HPDE6-E6E7 (cell line): ENCODE results near the gene PNPLA3.

Experiments
- DNase-seq: peaks from one replicate; pipeline ENCODE4 v3.0.0; 2011; ENCODE audit warnings: missing footprints; ENCODE audit errors: extremely low spot score

The PNPLA3 gene

DNA sequence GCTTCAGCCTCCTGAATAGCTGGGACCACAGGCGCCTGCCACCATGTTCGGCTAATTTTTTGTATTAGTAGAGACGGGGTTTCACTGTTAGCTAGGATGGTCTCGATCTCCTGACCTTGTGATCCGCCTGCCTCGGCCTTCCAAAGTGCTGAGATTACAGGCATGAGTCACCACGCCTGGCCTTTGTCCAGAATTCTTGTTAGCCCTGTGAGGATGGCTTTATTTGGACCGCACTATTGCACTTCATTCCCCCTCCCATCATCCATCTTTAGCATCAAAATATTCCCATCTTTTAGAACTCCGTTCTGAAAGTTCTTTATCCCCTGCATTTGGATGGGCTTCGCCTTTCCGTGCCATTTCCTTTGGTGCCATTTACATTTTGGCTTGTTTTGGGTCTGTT, 34.3 kb downstream of the PNPLA3 start:
- DNase-seq, result no peak

DNA sequence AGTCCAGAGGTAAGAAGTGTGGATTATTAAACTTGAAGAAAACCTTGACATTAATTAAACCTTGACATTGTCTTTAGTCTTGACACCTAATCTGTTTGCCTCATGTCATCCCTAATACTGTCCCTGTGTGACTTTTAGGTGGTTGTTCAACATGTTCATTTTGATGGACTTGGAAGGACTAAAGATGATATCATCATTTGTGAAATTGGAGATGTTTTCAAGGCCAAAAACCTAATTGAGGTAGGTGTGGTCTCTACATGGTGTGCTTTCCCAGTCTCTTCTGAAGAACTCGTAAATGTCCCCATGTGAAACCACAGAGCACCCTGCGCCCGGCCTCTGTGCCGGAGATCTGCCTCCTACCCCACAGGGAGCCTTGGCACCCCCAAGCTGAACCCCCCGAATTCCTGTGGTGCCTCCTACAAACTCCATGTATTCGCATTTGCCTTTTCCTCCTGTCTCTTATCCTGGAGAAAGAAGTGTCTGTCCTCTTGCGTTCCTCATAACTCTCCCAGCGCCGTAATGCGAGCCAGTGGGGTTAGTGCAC, 40.8 kb downstream of the PNPLA3 start:
- no peak for DNase-seq

DNA sequence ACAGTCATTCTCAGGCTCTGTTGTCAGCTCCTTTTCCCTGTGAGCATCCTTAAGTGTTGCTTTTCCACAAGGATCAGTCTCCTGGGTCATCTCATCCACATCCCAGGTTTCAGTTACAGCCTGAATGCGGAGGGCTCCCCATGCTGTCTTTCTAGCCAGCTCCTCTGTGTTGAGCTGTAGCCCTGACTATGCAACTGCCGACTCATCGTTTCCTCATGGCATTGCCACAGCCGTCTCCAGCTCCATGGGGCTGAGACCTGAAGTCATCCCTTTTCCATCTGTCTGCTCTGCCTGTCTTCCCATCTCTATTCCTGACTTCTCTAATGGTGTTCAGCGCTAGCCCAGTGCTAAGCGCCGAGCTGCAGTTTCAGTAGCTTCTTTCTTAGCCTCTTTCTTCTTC, 43.5 kb downstream of the PNPLA3 start:
- no peak for DNase-seq

DNA sequence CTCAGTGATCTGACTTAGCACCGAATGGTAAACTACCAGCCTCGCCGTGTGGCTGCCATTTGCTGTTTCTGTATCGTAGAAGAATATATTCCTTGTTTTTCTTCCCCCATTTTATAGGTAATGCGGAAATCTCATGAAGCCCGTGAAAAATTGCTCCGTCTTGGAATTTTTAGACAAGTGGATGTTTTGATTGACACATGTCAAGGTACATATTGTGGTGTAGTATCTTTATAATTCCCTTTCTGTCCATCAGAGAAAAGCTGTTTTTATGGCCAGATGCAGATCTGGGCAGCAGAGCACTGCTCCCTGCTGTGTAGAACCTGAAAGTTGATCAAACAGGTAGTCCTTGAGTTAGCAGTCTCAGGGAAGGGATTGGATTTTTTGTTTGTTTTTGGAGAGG, 45.0 kb downstream of the PNPLA3 start:
- no peak for DNase-seq

GRCh38 chr22:43969021-43969878, 45.6 kb downstream of the PNPLA3 start:
- DNase-seq, result no peak

GRCh38 chr22:43969989-43970755, 46.6 kb downstream of the PNPLA3 start:
- DNase-seq, result no peak

- DNase-seq, result no peak
Observed at GRCh38 chr22:43971112-43971511, 47.5 kb downstream of the PNPLA3 start.

DNA sequence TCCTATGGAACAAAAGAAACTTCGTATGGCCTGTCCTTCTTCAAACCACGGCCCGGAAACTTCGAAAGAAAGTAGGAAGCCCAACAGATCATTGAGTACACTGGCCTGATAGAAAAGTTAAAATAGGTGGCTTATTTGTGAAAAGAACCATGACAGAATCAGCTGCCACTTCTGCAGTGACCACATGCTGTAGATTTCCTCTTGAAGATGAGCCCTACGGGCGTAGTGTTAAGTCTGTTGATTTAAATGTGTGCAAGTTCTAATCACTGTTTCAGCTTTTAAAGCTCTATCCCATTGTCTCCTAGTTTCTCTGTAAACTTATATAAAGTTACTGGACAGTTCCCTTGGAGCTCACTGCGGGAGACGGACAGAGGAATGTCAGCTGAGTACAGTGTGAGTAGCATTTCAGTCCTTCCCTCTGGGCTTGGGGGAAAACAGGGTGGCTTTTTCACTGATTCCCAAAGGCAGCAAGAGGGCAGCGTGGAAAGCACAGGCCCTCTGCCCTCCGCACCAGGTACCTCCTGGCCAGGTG, 49.4 kb downstream of the PNPLA3 start:
- DNase-seq, result no peak

- no peak for DNase-seq
Observed at GRCh38 chr22:43974028-43974545, 50.5 kb downstream of the PNPLA3 start.

DNA sequence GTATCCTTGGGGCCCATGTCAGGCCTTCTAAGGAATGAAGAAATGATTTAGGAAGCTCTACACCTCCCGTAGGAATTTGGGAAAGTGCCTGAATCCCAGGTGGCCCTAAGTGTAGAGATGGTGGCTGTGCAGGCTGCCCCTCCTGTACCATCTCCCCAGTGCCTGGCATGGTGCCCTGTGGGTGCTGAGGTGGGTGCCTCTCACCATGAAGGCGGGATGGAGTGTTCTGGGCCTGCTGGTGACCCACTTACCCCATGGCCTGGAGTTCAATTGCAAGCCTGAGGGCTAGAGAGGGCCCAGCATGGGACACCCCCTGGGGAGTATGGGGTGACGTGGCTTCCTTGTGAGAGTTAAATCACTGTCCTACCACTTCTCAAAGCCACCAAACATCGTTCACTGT, 51.4 kb downstream of the PNPLA3 start:
- DNase-seq, result no peak

DNA sequence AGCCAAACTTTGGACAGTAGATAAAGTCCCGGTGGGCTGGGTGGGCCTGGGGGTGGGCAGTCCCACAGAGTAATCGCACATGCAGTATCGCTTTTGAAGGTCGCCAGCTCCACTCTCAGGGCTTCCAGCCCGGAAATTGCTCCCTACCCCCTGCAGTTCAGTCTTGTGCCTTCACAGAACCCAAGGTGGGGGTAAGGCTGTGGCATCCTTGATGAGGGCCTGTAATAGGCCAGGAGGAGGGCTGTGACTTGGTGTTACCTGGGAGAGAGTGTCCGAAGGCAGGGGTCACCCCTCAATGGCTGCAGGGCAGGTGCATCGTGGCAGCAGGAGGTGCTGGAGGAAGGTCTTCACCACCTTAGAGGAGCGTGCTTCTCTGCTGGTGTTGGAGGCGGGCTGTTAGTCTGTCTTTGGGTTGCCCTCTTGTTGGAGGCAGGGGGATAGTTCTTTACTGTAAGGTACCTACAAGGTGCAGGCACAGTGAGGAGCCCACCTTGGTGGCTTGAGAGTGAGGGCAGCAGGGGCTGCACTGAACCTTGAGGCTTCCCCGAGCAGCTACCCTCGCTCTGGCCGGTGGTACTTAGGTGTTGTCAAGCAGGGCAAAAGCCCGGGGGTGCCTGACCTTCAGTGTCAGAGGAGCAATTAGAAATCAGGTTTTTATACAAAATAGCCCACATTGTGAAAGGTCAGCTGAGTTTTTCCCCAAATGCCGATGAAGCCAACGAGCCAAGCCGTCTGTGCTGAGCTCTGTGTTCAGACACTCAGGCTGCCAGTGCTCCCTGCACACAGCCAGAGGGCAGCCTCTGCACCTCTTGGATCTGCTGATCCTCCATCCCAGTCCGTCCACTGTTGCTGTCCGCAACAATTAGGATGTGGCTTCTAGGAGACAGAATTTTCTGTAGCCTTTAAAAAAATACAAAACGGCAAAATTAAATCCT, 53.5 kb downstream of the PNPLA3 start:
- DNase-seq, result no peak

GRCh38 chr22:43978558-43978957, 55.0 kb downstream of the PNPLA3 start:
- DNase-seq, result no peak

- no peak for DNase-seq
Observed at GRCh38 chr22:43980579-43980978, 57.0 kb downstream of the PNPLA3 start.

DNA sequence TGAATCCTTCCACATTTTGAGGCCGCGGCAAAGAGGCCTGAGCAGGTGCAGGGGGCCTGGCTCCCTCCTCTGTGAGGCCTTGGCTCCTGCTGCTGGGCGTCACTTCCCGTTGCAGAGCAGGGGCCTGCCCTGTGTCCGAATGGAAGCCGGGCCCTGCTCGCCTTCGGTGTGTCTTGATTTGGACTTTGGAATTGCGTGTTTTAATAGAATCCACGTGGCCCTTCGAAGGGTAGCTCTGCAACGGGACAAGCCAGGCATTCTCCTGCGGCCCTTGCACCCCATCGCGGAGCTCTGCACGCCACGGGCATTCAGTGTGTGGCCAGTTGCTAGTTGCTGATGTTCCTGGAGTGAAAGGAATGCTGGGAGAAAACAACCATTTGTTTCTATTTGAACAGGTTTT, 57.4 kb downstream of the PNPLA3 start:
- DNase-seq, result no peak

GRCh38 chr22:43983808-43984207, 60.2 kb downstream of the PNPLA3 start:
- no peak for DNase-seq

- no peak for DNase-seq
Observed at GRCh38 chr22:43985532-43985931, 61.9 kb downstream of the PNPLA3 start.

- DNase-seq, result no peak
Observed at GRCh38 chr22:43988116-43988820, 64.7 kb downstream of the PNPLA3 start.

DNA sequence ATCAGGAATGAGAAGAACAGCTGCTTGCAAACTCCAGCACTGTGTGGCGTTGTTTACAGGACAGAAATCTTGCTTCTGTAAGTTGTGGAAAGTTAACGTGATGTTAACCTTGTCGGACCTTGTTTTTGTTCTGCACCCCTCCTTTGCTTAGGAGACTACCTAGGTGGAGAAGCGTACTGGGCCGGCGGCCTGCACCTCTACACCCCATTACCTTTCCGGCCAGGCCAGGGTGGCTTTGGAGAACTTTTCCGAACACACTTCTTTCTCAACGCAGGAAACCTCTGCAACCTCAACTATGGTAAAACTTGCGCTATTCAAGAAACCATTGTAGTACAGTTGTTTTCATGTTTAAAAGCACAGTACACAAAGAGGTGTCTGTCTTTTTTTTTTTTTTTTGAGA, 65.4 kb downstream of the PNPLA3 start:
- no peak for DNase-seq

GRCh38 chr22:43990044-43990443, 66.4 kb downstream of the PNPLA3 start:
- DNase-seq, result no peak

GRCh38 chr22:43991316-43992020, 67.9 kb downstream of the PNPLA3 start:
- no peak for DNase-seq
